Measurements from ENCODE around the gene HJURP.

Gene HJURP

DNA sequence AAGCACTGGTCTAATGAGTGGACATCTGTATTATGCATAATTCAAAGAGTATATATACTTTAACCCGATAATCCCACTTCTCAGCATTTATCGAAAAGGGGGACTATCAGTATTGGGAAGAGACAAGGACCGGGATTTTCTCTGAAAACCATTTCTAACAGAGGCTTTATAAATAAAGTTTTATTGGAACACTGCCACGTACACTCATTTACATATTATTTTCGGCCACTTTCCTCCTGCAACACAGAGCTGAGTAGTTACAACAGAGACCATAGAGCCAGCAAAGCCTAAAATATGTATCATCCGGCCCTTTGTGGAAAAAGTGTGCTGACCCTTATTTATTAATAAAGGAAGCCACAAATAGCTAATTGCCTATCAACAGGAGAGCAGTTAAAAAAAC is 3.2 kb downstream of the HJURP start:
- no peak overlapping the region for H3K4me3 ChIP-seq (ENCODE audit: low read length in 2 of 2)
- H3K9ac ChIP-seq (ENCODE audit: low read depth in 1 of 2, low read length in 2 of 2) = no peak overlapping the region
- peaks cover 0 to 4% of the 10 kb centered on the region in 2 donors for H3K36me3 ChIP-seq (ENCODE audit: control insufficient read depth in 2 of 2, insufficient read depth in 2 of 2, low read length in 2 of 2)
- peaks cover 6 to 12% of the 10 kb centered on the region in 2 donors for H3K4me1 ChIP-seq (ENCODE audit: control insufficient read depth in 2 of 2, insufficient read depth in 2 of 2, low read length in 2 of 2)
- H3K9me3 ChIP-seq (ENCODE audit: control insufficient read depth in 2 of 2, low read length in 2 of 2) = no peaks in the 10 kb centered on the region
- H3K27ac ChIP-seq (ENCODE audit: low read depth in 2 of 2, low read length in 2 of 2) = no peak overlapping the region
- no peaks in the 10 kb centered on the region for H3K27me3 ChIP-seq (ENCODE audit: control insufficient read depth in 2 of 2, insufficient read depth in 2 of 2, low read length in 2 of 2)

DNA sequence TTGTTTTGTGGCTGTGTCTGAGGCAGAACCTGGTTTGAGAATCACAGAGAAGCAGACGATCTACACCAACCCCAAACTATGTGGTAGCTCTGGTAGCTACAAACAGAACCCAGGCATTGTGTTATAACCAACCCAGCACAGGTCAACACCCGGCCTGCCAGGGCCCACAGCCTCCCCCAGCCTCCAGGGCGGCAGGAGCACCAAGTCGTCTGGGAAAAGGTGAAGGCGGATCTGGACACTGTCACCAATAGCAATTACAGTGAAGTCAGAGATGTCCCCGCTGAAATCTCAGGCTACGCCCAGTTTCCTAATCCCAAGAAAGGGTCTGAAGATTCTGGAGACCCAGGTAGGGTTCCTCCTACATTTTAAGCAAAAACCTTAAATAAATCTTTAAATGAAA is 3.6 kb downstream of the HJURP start:
- no peaks in the 10 kb centered on the region for H3K9me3 ChIP-seq (ENCODE audit: control insufficient read depth in 2 of 2, low read length in 2 of 2)
- no peak overlapping the region for H3K27ac ChIP-seq (ENCODE audit: low read depth in 2 of 2, low read length in 2 of 2)
- no peaks in the 10 kb centered on the region for H3K27me3 ChIP-seq (ENCODE audit: control insufficient read depth in 2 of 2, insufficient read depth in 2 of 2, low read length in 2 of 2)
- H3K36me3 ChIP-seq (ENCODE audit: control insufficient read depth in 2 of 2, insufficient read depth in 2 of 2, low read length in 2 of 2) = peaks cover 0 to 4% of the 10 kb centered on the region in 2 donors
- no peak overlapping the region for H3K4me3 ChIP-seq (ENCODE audit: low read length in 2 of 2)
- H3K9ac ChIP-seq (ENCODE audit: low read depth in 1 of 2, low read length in 2 of 2) = no peak overlapping the region
- H3K4me1 ChIP-seq (ENCODE audit: control insufficient read depth in 2 of 2, insufficient read depth in 2 of 2, low read length in 2 of 2) = peaks cover 6 to 12% of the 10 kb centered on the region in 2 donors

DNA sequence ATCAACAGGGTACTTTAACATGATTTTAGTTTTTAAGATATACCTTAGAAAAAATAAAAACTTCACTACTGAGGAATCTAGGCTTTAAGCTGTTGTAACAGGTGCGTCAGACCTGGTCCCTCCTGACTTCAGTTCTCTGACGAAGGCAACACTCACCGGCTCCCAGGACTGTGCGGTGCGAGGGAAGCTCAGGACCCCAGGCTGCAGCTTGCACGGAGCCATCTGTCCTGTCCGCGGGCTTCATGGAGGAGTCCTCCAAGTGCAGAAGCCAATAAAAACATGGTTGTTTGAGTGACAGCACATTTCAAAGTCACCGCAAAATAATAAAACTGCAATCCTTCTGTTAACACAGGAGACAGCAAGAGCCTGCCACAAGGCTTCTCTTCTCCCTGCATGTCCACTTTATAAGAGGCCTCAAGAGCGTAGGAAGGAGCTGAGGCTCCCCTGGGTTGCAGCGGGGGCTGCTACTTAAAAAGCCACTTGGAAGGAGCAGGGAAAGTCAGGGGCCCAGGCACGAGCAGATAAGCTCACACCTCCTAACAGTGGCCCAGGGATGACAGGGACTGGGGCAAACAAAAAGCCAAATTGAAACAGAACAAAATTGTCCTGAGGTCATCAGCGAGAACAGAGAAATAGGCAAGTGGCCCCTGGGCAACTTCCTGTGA is 4.6 kb downstream of the HJURP start:
- H3K27me3 ChIP-seq (ENCODE audit: control insufficient read depth in 2 of 2, insufficient read depth in 2 of 2, low read length in 2 of 2) = no peaks in the 10 kb centered on the region
- H3K4me3 ChIP-seq (ENCODE audit: low read length in 2 of 2) = no peak overlapping the region
- no peak overlapping the region for H3K9ac ChIP-seq (ENCODE audit: low read depth in 1 of 2, low read length in 2 of 2)
- peaks cover 6 to 12% of the 10 kb centered on the region in 2 donors for H3K4me1 ChIP-seq (ENCODE audit: control insufficient read depth in 2 of 2, insufficient read depth in 2 of 2, low read length in 2 of 2)
- no peak overlapping the region for H3K27ac ChIP-seq (ENCODE audit: low read depth in 2 of 2, low read length in 2 of 2)
- H3K9me3 ChIP-seq (ENCODE audit: control insufficient read depth in 2 of 2, low read length in 2 of 2) = no peaks in the 10 kb centered on the region
- peaks cover 0 to 4% of the 10 kb centered on the region in 2 donors for H3K36me3 ChIP-seq (ENCODE audit: control insufficient read depth in 2 of 2, insufficient read depth in 2 of 2, low read length in 2 of 2)

DNA sequence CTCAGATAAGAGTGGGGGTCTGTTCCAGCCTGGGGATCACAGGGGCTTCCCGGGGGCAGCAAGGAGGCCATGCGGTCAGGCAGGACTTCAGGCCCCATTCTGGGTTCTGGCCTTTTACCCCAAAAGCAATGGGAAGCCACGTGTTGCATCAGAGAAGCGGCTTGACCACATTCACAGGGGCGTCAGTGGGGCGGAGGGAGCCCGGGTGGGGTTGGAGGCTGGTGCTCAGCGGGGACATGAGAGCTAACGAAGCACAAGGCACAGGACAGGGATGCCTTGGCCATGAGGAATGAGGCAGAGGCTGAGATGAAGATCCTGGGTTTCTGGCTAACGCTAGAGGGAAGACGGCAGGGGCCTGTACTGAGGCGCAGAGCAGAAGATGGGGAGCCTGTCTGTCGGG is 6.1 kb downstream of the HJURP start:
- no peak overlapping the region for H3K4me3 ChIP-seq (ENCODE audit: low read length in 2 of 2)
- peaks cover 3% of the 10 kb centered on the region in 2 donors for H3K4me1 ChIP-seq (ENCODE audit: control insufficient read depth in 2 of 2, insufficient read depth in 2 of 2, low read length in 2 of 2)
- H3K27ac ChIP-seq (ENCODE audit: low read depth in 2 of 2, low read length in 2 of 2) = no peak overlapping the region
- no peaks in the 10 kb centered on the region for H3K27me3 ChIP-seq (ENCODE audit: control insufficient read depth in 2 of 2, insufficient read depth in 2 of 2, low read length in 2 of 2)
- H3K9ac ChIP-seq (ENCODE audit: low read depth in 1 of 2, low read length in 2 of 2) = no peak overlapping the region
- no peaks in the 10 kb centered on the region for H3K9me3 ChIP-seq (ENCODE audit: control insufficient read depth in 2 of 2, low read length in 2 of 2)
- peaks cover 0 to 11% of the 10 kb centered on the region in 2 donors for H3K36me3 ChIP-seq (ENCODE audit: control insufficient read depth in 2 of 2, insufficient read depth in 2 of 2, low read length in 2 of 2)

DNA sequence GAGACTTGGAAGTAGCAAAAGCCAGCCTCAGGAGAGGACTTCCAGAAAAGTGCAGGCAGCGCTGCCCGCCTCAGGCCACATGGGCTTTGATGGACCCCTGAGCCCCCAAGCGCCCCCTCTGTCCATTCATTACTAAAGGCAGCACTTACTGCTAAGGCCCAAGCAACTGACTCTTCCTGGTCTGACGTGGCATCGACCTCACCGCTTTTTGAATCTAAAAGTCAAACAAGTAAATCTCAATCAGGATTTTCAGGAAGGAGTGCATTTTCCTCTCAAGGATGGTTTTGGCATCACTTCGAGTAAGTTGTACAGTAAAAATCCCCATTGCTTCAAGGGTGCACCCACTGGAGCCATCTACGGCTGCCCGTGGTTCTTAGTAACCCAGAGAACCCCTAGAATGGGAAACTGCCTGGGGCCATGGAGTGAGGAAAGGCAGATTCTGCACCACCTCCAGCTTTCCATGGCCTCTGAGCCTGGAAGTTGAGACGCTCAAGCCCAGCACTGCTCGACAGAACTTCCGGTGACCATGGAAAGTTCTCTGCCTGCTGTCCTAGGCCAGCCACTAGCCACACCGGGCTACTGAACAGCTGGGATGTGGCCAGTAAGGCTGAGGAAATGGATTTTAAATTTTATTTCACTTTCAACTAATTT is 7.0 kb downstream of the HJURP start:
- Histone ChIP-seq H3K4me1 (ENCODE audit: control insufficient read depth in 2 of 2, insufficient read depth in 2 of 2, low read length in 2 of 2) (no peaks in the 10 kb centered on the region), H3K9me3 (ENCODE audit: control insufficient read depth in 2 of 2, low read length in 2 of 2) (no peaks in the 10 kb centered on the region)

DNA sequence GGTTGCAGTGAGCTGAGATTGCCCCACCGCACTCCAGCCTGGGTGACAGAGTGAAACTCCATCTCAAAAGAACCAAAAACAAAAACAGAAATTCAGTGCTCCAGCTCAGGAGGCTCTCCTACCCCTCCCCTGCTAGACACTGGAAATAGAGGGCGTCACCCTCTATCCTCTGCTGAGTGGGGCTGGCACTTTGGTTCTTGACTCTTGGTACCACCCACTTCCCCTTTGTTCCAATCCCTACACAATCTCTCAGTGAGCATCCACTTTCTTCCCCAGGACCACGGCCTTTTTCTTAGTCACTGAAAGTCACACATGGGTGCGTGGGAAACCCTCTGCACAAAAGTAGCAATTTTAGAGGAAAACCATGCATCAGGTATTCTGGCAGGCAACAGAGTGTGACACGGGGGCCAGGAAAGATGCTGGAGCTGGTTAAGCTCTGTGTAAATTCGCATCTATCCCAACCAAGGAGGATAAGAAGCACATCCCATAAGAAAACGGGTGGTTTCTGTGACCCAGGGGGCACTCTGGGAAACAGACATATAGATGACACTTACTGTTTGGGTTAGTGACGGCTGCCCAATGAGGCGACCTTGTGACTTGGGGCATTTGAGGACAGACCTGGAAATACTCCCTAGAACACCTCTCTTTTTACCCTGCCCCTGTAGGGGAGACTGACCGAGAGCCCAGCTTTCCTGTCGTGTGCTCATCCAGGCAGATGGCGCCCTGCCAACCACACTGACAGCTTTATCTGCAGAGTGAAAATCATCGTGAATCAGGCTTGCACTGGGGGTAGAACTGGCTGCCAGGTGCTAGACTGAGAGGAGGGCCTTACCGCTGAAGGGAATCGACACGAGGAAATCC is 7.7 kb downstream of the HJURP start:
- no peak overlapping the region for H3K9ac ChIP-seq (ENCODE audit: low read depth in 1 of 2, low read length in 2 of 2)
- no peaks in the 10 kb centered on the region for H3K9me3 ChIP-seq (ENCODE audit: control insufficient read depth in 2 of 2, low read length in 2 of 2)
- H3K4me1 ChIP-seq (ENCODE audit: control insufficient read depth in 2 of 2, insufficient read depth in 2 of 2, low read length in 2 of 2) = no peaks in the 10 kb centered on the region
- H3K4me3 ChIP-seq (ENCODE audit: low read length in 2 of 2) = no peak overlapping the region
- H3K36me3 ChIP-seq (ENCODE audit: control insufficient read depth in 2 of 2, insufficient read depth in 2 of 2, low read length in 2 of 2) = peaks cover 0 to 11% of the 10 kb centered on the region in 2 donors
- no peak overlapping the region for H3K27ac ChIP-seq (ENCODE audit: low read depth in 2 of 2, low read length in 2 of 2)
- no peaks in the 10 kb centered on the region for H3K27me3 ChIP-seq (ENCODE audit: control insufficient read depth in 2 of 2, insufficient read depth in 2 of 2, low read length in 2 of 2)

More for the DNA sequence above, 7.0 kb downstream of the HJURP start:
- Histone ChIP-seq H3K9ac (ENCODE audit: low read depth in 1 of 2, low read length in 2 of 2) (no peak overlapping the region), H3K27me3 (ENCODE audit: control insufficient read depth in 2 of 2, insufficient read depth in 2 of 2, low read length in 2 of 2) (no peaks in the 10 kb centered on the region), H3K27ac (ENCODE audit: low read depth in 2 of 2, low read length in 2 of 2) (no peak overlapping the region), H3K36me3 (ENCODE audit: control insufficient read depth in 2 of 2, insufficient read depth in 2 of 2, low read length in 2 of 2) (peaks cover 0 to 11% of the 10 kb centered on the region in 2 donors), H3K4me3 (ENCODE audit: low read length in 2 of 2) (no peak overlapping the region)

DNA sequence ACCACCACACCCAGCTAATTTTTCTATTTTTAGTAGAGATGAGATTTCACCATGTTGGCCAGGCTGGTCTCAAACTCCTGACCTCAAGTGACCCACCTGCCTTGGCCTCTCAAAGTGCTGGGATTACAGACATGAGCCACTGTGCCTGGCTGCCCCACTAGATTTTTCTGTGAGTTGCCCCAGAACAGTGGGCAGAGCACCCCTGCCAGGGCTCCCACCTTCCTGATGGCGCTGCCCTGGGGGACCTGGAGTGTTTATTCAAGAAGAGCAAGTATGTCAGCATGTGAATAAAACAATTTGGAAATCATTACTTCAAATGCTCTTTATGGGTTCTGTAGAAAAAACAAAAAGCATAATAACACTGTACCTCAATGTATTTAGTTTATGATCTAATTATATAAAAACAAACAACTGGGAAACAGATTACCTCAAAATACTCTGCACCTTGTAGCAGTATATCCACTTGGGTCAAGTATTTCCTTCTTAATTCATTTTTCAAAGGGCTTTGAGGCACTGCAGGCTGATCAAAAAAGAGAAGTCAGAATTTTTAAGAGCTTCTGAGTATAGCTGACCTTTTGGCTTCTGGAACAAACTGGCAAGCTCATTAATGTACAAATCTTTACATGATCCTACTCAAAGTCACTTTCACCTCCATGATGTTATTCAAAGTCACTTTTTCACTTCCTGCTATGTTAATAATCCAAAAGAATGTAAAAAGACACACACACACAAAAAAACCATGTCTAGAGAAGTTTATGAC is 8.9 kb downstream of the HJURP start:
- Histone ChIP-seq H3K27ac (ENCODE audit: low read depth in 2 of 2, low read length in 2 of 2) (no peak overlapping the region), H3K27me3 (ENCODE audit: control insufficient read depth in 2 of 2, insufficient read depth in 2 of 2, low read length in 2 of 2) (no peaks in the 10 kb centered on the region), H3K4me1 (ENCODE audit: control insufficient read depth in 2 of 2, insufficient read depth in 2 of 2, low read length in 2 of 2) (no peaks in the 10 kb centered on the region), H3K9me3 (ENCODE audit: control insufficient read depth in 2 of 2, low read length in 2 of 2) (no peaks in the 10 kb centered on the region), H3K36me3 (ENCODE audit: control insufficient read depth in 2 of 2, insufficient read depth in 2 of 2, low read length in 2 of 2) (peaks cover 0 to 11% of the 10 kb centered on the region in 2 donors), H3K9ac (ENCODE audit: low read depth in 1 of 2, low read length in 2 of 2) (no peak overlapping the region), H3K4me3 (ENCODE audit: low read length in 2 of 2) (no peak overlapping the region)

DNA sequence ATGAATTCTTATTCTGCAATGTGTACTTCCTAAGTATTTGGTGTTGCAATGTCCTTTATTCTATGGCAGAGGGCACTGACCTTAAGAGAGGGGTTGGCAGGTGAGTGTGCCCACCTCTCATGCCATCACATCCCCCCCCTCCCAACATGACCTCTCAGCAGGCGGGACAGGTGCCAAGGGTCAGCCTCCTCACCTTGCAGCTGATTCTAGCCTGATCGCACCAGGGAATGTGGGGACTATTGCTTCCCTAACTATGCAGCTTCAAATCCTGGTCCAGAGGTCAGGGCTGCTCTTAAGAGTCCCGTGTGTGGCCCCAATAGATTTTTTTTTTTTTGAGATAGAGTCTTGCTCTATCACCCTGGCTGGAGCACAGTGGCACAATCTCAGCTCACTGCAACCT is 9.5 kb downstream of the HJURP start:
- Histone ChIP-seq H3K4me1 (ENCODE audit: control insufficient read depth in 2 of 2, insufficient read depth in 2 of 2, low read length in 2 of 2) (no peaks in the 10 kb centered on the region), H3K9me3 (ENCODE audit: control insufficient read depth in 2 of 2, low read length in 2 of 2) (no peaks in the 10 kb centered on the region), H3K27ac (ENCODE audit: low read depth in 2 of 2, low read length in 2 of 2) (no peak overlapping the region), H3K36me3 (ENCODE audit: control insufficient read depth in 2 of 2, insufficient read depth in 2 of 2, low read length in 2 of 2) (peaks cover 0 to 16% of the 10 kb centered on the region in 2 donors), H3K4me3 (ENCODE audit: low read length in 2 of 2) (no peak overlapping the region), H3K9ac (ENCODE audit: low read depth in 1 of 2, low read length in 2 of 2) (no peak overlapping the region), H3K27me3 (ENCODE audit: control insufficient read depth in 2 of 2, insufficient read depth in 2 of 2, low read length in 2 of 2) (no peaks in the 10 kb centered on the region)

DNA sequence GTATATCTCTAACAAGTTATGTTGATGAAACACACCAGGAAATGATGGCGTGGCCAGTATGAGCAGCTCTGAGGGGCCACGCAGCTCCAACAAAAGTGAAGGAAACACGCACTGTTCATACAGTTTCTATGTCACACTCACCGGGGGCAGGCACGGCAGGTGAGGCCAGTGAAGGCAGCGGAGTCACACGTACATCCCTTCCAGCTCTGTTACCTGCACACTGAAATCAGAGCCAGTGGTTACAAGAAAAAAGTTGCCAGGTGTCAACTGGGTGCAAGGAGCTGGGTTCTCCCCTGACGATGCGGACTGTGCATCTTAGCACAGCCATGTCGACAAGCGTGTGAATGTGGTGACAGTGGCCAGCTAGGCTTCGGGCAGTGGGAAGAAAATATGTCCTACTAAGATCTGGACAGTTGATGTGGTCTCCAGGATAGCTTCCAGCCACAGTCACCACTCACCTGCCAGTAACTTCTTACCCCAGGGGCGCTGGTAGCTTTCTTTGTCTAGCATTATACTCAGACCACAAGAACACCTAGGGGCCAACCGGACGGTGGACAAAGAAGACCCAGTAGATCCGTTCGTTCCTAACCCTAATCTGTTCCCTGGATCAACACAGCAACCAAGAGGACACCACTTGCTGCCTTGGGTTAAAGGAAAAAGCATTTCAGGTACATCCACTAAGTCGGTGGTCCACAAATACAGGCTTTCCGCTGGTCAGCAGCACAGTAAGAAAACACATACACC is 10.1 kb downstream of the HJURP start:
- H3K27ac ChIP-seq (ENCODE audit: low read depth in 2 of 2, low read length in 2 of 2) = no peak overlapping the region
- H3K27me3 ChIP-seq (ENCODE audit: control insufficient read depth in 2 of 2, insufficient read depth in 2 of 2, low read length in 2 of 2) = no peaks in the 10 kb centered on the region
- no peak overlapping the region for H3K4me3 ChIP-seq (ENCODE audit: low read length in 2 of 2)
- peaks cover 0 to 18% of the 10 kb centered on the region in 2 donors for H3K36me3 ChIP-seq (ENCODE audit: control insufficient read depth in 2 of 2, insufficient read depth in 2 of 2, low read length in 2 of 2)
- no peaks in the 10 kb centered on the region for H3K4me1 ChIP-seq (ENCODE audit: control insufficient read depth in 2 of 2, insufficient read depth in 2 of 2, low read length in 2 of 2)
- H3K9me3 ChIP-seq (ENCODE audit: control insufficient read depth in 2 of 2, low read length in 2 of 2) = no peaks in the 10 kb centered on the region
- H3K9ac ChIP-seq (ENCODE audit: low read depth in 1 of 2, low read length in 2 of 2) = no peak overlapping the region

Data from mucosa of rectum (tissue), 2 donors.